Measurements from ENCODE around the gene UBE2L6. TPM values are rescaled to one million over a fixed set of nuclear protein-coding genes. Genes with fewer than 3 reads are reported as not detected.

Gene UBE2L6
- polyA plus RNA-seq (2011; rRNA removed) (14.8 and 17.9 TPM in 2 replicates), polyA plus RNA-seq (2017; fragmentation: RNase III; extraction: RNeasy Plus Mini Kit Qiagen cat#74134 plus additional on column Dnase treatment) (18.2 to 21.4 TPM (median 18.7 TPM) in 3 replicates), polyA minus RNA-seq (2011; rRNA and poly(A)+ RNA removed) (26.2 and 34.6 TPM in 2 replicates)
- 19.3 and 21.6 TPM in 2 replicates for polyA plus RNA-seq (2012; cell fraction: cytosol; rRNA removed)
- 10.2 and 10.9 TPM in 2 replicates for polyA plus RNA-seq (2012; cell fraction: nucleus; rRNA removed)

DNA sequence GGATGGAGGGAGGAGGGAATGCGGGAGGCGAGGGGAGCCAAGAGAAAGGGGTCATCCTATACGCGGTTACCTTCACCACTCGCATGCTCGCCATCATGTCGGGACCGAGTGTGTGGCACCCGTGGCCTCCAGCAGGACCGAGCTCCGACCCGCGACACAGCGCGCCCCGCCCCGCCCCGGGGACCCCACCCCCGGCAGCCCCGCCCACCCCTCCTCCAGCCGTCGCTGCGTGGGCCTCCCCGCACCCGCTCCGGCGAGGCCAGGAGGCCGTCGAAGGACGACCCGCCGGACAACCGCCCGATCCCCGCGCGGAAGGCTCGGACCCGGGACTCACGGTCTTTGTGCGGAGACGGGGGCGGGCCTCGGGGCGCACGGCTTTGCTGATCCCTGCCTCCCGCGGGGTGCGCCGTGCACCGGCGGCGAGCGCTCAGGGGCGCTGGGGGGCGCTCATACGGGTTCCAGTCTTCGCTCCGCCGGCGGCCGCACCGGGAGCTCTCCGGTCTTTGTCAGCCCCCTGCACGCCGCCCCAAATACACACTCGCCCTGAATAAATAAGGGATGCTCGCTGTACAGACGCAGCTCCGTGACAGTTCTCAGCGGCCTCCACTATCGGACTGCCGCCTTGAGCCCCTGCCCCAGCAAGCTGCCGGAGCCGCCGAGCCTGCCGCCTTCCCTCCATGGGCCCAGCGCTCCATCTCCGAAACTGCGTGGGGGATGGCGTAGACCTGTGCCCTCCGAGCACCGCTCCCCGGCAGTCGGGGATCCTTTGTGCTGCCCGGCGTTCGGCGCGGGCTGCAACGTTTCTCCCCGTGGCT is at the start of gene UBE2L6:
Gene UBE2L6, minus strand, starts transcription at position 158 of the 815 bp plus-strand sequence. Its CDS starts 61 bp downstream, at position 97.
- ChIA-PET POLR2A (interaction anchor here (0.6 to 2.5 kb wide), 5 partner anchors 29 to 79 kb away, joined by 3 to 16 read pairs (median 4); no protein-coding TSS in a partner anchor), CTCF (interaction anchor here (0.6 to 9.2 kb wide), 67 partner anchors 9 to 1296 kb away, joined by 3 to 318 read pairs (median 5); partner anchors contain the start of genes CLP1, MED19, P2RX3 and SLC43A1)
- Histone ChIP-seq H3K4me1 (peaks cover 20% of the 10 kb centered on the region), H3K27ac (peak within 1 kb of the TSS; percentile 74 to 89), H3K4me2 (peak within 1 kb of the TSS; percentile 95), H3K4me3 (peak within 1 kb of the TSS; percentile 72), H3K9me3 (no peaks in the 10 kb centered on the region)
- 4% methylated on average over 18 of the region's 92 CpGs for WGBS (ENCODE audit: missing lambda C conversion rate)
- ATAC-seq (peak; percentile 87 to 93), FAIRE-seq (no peak), DNase-seq (ENCODE audit: low read depth in 1 of 2, low spot score in 1 of 2) (peak; percentile 76 to 87)
- TF ChIP-seq, protein P1, sequence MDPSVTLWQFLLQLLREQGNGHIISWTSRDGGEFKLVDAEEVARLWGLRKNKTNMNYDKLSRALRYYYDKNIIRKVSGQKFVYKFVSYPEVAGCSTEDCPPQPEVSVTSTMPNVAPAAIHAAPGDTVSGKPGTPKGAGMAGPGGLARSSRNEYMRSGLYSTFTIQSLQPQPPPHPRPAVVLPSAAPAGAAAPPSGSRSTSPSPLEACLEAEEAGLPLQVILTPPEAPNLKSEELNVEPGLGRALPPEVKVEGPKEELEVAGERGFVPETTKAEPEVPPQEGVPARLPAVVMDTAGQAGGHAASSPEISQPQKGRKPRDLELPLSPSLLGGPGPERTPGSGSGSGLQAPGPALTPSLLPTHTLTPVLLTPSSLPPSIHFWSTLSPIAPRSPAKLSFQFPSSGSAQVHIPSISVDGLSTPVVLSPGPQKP (IDR thresholded peaks at IDR 0.05; ENCODE audit: low read depth, low read length), result no peak
- TF ChIP-seq GATA3 (IDR thresholded peaks at IDR 0.05; ENCODE audit: borderline replicate concordance), result no peak
- TF ChIP-seq HEYL (CRISPR knock-in tag; IDR thresholded peaks at IDR 0.05), result no peak
- TF ChIP-seq JUN (IDR thresholded peaks at IDR 0.05), result peak in 1 of 2 experiments; percentile 47; a peak in 2 of 5 replicates
- TF ChIP-seq RAD21 (conservative IDR thresholded peaks at IDR 0.05 in 1 of 2, IDR thresholded peaks at IDR 0.05 in 1 of 2), result no peak
- TF ChIP-seq CEBPB (IDR thresholded peaks at IDR 0.05), result no peak
- peak; percentile 79 for TF ChIP-seq KDM5A (IDR thresholded peaks at IDR 0.05)
- no peak for TF ChIP-seq MAFK (IDR thresholded peaks at IDR 0.05; ENCODE audit: partially characterized antibody)
- TF ChIP-seq BCL3 (IDR thresholded peaks at IDR 0.05), result no peak
- TF ChIP-seq MAX (IDR thresholded peaks at IDR 0.05), result peak; percentile 57
- TF ChIP-seq NR3C1 (IDR thresholded peaks at IDR 0.05), result no peak
- no peak for TF ChIP-seq NFE2L2 (conservative IDR thresholded peaks at IDR 0.05; ENCODE audit: low read length)
- TF ChIP-seq, protein P2, sequence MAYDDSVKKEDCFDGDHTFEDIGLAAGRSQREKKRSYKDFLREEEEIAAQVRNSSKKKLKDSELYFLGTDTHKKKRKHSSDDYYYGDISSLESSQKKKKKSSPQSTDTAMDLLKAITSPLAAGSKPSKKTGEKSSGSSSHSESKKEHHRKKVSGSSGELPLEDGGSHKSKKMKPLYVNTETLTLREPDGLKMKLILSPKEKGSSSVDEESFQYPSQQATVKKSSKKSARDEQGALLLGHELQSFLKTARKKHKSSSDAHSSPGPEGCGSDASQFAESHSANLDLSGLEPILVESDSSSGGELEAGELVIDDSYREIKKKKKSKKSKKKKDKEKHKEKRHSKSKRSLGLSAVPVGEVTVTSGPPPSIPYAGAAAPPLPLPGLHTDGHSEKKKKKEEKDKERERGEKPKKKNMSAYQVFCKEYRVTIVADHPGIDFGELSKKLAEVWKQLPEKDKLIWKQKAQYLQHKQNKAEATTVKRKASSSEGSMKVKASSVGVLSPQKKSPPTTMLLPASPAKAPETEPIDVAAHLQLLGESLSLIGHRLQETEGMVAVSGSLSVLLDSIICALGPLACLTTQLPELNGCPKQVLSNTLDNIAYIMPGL (CRISPR knock-in tag; IDR thresholded peaks at IDR 0.05; ENCODE audit: borderline replicate concordance), result no peak
- TF ChIP-seq EP300 (IDR thresholded peaks at IDR 0.05), result no peak
- TF ChIP-seq FOSL2 (IDR thresholded peaks at IDR 0.05), result no peak
- TF ChIP-seq FOSL2 (CRISPR knock-in tag; IDR thresholded peaks at IDR 0.05), result no peak
- no peak for TF ChIP-seq KDM1A (IDR thresholded peaks at IDR 0.05; ENCODE audit: low read depth)
- no peak for TF ChIP-seq ZC3H11A (IDR thresholded peaks at IDR 0.05)
- no peak for TF ChIP-seq TP53 (CRISPR knock-in tag; IDR thresholded peaks at IDR 0.05)
- no peak for TF ChIP-seq REST (IDR thresholded peaks at IDR 0.05)
- TF ChIP-seq PHF8 (IDR thresholded peaks at IDR 0.05; ENCODE audit: borderline replicate concordance, low read depth), result no peak; the same call in 1 of the 2 replicates
- TF ChIP-seq FOXS1 (CRISPR knock-in tag; IDR thresholded peaks at IDR 0.05), result no peak
- TF ChIP-seq SMC3 (IDR thresholded peaks at IDR 0.05), result no peak; the same call in 1 of the 3 replicates
- no peak for TF ChIP-seq CHD2 (IDR thresholded peaks at IDR 0.05; ENCODE audit: low read length, partially characterized antibody)
- TF ChIP-seq ZSCAN20 (CRISPR knock-in tag; IDR thresholded peaks at IDR 0.05), result no peak
- TF ChIP-seq POLR2A (IDR thresholded peaks at IDR 0.05; ENCODE audit: low read length), result peak; percentile 36
- no peak for TF ChIP-seq HOXB13 (CRISPR knock-in tag; IDR thresholded peaks at IDR 0.05; ENCODE audit: low read depth)
- no peak for TF ChIP-seq RFX5 (IDR thresholded peaks at IDR 0.05)
- no peak for TF ChIP-seq NPAS2 (CRISPR knock-in tag; IDR thresholded peaks at IDR 0.05; ENCODE audit: borderline replicate concordance)
- TF ChIP-seq, protein P3, sequence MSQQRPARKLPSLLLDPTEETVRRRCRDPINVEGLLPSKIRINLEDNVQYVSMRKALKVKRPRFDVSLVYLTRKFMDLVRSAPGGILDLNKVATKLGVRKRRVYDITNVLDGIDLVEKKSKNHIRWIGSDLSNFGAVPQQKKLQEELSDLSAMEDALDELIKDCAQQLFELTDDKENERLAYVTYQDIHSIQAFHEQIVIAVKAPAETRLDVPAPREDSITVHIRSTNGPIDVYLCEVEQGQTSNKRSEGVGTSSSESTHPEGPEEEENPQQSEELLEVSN (IDR thresholded peaks at IDR 0.05; ENCODE audit: borderline replicate concordance, low read depth), result no peak
- TF ChIP-seq ZNF302 (CRISPR knock-in tag; IDR thresholded peaks at IDR 0.05), result no peak
- TF ChIP-seq RNF2 (IDR thresholded peaks at IDR 0.05; ENCODE audit: borderline replicate concordance, low read depth), result no peak; the same call in 1 of the 2 replicates

Measured in A549 (cell line).